CD4-positive, alpha-beta T cell treated with Interleukin-2 at 100 ng/mL for 4 hours (primary cell): Measurements from ENCODE around the gene GRIN1.

Experiments used
- DNase-seq: peaks from one replicate; pipeline ENCODE4 v3.0.0-alpha.2; 2020; ENCODE audit warnings: low spot score

GRIN1 gene

GRCh38 chr9:137138722-137139467 lies at the start of gene GRIN1:
Gene GRIN1, plus strand, starts transcription at chr9:137139154. Its CDS starts 333 bp downstream, at chr9:137139487.
- DNase-seq, result peak; percentile 15

DNA sequence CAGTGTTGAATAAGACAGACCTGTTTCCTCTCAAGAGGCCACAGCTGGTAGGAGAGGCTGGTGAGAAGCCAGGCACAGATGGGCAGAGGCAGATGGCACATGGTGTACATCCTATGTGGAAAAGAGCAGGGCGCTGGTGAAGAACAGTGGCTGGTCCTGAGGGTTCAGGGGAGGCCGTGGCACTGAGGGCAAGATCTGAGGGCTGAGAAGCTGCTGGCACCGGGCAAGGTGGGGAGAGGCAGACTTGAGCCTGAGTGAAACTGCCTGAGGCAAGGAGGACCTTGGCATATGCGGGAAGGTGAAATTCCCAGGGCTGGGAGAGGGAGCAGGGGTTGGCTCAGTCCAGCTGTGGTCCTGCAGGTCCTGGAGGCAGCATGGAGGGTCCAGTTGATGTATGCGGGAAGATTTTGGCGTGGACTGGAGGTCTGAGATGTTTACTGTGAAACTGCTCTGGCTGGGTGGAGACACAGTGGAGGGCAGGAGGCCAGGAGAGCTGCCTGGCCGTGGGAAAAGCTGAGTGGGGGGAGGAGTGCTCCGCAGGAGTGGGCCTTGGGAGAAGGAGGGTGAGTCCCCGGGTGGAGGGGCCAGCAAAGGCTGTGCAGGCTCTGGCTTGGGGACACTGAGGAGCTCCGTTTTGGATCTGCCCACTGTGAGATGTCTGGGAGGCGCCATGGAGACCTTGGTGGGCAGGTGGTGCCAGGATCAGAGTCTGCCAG lies 49.6 kb upstream of the GRIN1 start:
- no peak for DNase-seq

DNA sequence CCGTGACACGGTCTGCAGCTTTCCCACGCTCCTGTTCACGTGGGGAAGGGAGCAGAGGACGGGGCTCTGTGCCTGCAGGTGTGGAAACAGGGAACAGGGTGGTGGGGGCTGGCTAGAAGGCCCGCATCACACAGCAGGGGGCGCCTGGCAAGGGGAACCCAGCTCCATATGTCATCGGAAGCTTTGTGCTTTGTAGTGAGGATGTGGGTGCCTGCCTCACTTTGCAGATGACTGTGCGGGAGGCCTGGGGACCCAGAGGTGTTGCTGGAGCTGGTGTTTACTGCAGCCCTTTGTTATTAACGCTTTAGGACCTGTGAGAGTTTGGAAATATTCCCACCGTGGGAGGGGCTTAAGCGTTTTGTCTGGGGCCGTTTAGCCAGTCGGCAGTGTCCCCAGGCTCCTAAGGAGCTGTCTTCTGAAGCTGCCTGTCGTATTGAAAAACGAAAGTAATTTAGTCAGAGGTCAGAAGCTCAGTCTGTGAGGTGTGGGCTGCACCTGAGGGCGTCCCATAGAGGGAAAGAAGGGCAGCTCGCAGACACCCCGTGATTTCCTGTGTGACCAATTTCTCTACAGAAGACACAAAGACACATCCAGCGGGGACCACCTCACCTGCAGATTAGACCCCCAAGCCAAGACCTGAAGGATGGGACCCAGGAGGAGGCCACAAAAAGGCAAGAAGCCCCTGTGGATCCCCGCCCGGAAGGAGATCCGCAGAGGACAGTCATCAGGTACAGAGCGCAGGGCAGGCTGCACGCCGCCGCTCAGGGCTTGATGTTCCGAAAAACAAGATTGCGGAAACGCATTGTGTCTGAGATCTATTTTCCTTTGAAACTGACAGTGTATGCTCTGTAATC lies 43.1 kb upstream of the GRIN1 start:
- peak; percentile 87 for DNase-seq

DNA sequence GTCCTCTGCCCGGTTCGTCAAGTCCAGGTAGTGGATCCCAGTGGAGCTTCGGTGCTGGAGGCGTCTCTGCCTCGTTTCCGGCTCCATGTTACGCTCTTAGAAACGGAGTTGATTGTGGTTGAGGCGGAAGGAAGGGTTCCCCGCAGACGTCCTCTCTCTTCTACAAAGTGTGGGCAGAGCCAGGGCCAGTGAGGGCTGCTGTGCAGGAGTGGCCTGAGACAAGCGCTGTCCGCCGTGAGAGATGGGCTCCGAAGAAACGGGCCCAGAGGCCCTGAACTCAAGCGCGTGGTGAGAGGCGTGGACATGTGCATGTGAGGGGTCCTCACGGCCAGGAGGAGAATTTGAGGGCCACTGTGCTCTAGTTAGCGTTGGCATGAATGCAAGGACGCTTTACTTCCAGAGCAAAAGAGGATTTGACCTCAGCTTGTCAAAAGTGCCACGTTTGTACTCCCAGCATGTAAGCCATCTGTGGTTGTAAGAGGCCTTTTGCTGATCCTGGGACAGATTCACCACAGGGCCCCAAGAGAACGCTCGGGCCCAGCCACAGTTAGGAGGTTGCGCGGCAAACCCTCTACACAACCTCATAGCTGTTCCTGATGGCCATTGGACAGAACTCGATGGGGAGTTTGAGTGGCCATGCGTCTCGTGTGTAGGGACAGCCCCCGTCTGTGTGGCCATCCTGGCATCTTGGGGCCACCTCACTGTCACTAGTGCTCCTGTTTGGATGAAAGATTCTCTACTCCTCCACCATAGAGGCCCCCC lies 42.0 kb upstream of the GRIN1 start:
- no peak for DNase-seq

GRCh38 chr9:137097761-137098462 lies 41.0 kb upstream of the GRIN1 start:
- DNase-seq, result no peak

DNA sequence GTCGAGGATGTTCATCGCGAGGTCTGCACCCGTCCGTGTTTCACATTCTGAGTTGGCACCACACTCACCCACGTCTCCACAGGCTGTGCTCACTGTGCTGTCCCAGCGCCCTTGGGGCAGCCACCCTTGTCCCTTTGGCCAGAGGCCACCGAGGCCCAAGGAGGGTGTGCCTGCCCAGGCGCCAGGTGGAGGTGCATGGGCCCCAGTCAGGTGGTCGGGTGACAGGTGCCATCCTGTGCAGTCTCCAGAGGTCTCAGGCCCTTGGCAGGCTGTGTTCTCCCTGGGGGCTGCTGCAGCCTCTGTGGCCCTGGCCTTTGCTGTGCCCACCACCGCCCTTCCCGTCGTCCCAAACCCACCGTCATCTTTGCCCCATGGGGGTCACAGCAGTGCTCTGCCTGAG lies 39.7 kb upstream of the GRIN1 start:
- DNase-seq, result no peak

DNA sequence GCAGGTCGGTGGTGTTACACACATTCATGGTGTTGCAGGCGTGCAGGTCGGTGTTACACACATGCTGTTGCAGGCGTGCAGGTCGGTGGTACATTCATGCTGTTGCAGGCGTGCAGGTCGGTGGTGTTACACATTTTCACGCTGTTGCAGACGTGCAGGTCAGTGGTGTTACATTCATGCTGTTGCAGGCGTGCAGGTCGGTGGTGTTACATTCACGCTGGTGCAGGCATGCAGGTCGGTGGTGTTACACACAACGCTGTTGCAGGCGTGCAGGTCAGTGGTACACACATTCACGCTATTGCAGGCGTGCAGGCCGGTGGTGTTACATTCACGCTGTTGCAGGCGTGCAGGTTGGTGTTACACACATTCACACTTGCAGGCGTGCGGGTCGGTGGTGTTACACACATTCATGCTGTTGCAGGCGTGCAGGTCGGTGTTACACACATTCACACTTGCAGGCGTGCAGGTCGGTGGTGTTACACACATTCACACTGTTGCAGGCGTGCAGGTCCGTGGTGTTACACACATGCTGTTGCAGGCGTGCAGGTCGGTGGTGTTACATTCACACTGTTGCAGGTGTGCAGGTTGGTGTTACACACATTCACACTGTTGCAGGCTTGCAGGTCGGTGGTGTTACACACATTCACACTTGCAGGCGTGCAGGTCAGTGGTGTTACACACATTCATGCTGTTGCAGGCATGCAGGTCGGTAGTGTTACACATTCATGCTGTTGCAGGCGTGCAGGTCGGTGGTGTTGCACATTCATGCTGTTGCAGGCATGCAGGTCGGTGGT lies 35.6 kb upstream of the GRIN1 start:
- no peak for DNase-seq

GRCh38 chr9:137105814-137106661 lies 32.9 kb upstream of the GRIN1 start:
- no peak for DNase-seq

- DNase-seq, result no peak
These were observed 32.2 kb upstream of the GRIN1 start for GRCh38 chr9:137106662-137107250.

DNA sequence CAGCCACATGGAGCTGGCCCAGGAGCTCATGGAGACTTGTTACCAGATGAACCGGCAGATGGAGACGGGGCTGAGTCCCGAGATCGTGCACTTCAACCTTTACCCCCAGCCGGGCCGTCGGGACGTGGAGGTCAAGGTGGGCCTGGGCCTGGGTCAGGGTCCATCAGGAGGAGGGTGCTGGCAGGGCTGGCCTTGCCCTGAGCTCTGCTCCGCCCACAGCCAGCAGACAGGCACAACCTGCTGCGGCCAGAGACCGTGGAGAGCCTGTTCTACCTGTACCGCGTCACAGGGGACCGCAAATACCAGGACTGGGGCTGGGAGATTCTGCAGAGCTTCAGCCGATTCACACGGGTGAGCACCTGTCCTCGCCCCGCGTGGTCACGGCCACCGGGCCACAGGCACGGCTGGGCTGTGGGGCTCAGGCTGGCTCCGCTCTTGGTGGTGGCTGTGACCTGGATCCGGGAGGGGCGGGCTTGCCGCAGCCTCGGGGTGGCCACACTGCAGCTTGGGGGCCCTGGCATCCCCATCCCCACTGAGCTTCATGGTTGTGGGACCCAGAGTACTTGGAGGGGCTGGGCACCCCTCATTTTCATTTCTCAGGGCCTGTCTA lies 31.5 kb upstream of the GRIN1 start:
- no peak for DNase-seq

DNA sequence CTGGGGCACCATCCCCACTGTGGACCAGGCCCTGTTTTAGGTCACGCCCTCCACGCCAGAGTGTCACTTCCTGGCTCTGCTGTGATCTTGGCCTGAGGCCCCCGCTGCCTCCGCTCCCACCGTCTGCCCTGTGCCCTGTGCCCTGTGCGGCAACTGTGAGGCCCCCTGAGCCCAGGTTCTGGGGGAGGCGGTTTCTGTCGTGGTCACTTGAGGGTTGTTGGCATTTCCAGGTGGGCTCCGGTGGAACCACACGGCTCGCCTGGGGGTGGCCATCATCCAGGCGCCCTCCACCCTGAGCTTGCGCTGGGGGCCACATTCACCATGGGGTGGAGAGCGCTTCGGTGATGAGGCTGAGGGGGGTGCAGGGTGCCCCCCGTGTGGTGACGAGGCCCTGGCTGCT lies 31.0 kb upstream of the GRIN1 start:
- no peak for DNase-seq

- DNase-seq, result no peak
These were observed 30.2 kb upstream of the GRIN1 start for GRCh38 chr9:137108608-137109249.

DNA sequence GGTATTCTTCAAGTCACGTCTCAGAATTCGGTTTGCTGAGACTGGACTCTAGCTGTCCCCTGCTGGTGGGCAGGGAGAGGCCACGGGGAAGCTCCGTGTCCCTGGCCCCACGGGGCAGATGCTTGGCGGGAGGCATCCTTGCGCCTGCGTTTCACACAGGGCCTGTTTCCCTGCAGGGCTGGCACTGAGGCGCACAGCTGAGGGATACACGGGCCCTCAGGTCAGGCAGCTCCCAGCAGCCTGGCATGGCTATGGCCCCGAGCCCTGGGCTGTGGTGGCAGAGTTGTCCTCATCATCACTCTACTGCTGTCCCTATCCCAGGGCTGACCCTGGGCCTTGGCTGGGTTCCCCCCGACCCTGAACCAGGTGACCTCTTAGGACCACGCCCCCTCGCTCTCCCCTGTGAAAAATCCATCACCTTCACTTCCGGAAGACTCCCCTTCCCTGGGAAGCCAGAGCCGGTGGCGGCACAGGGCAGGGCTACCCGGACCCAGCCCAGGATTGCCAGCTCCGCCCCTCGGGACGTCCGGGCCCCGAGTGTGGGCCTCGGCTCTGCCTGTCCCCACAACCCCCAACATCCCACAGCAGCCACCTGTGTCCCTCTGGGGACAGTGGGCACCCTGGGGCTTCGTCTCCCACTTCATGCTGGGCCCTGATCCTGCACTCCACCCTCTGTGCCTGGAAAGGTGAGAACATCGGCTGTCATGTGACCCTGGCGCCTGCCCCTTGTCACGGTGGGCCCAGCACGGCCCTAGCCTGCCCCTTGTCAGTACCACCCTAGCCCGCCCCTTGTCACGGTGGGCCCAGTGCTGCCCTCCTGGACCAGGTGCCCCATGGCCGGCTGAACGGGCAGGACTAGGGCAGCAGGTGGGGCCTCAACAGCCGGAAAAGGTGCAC lies 29.5 kb upstream of the GRIN1 start:
- no peak for DNase-seq

DNA sequence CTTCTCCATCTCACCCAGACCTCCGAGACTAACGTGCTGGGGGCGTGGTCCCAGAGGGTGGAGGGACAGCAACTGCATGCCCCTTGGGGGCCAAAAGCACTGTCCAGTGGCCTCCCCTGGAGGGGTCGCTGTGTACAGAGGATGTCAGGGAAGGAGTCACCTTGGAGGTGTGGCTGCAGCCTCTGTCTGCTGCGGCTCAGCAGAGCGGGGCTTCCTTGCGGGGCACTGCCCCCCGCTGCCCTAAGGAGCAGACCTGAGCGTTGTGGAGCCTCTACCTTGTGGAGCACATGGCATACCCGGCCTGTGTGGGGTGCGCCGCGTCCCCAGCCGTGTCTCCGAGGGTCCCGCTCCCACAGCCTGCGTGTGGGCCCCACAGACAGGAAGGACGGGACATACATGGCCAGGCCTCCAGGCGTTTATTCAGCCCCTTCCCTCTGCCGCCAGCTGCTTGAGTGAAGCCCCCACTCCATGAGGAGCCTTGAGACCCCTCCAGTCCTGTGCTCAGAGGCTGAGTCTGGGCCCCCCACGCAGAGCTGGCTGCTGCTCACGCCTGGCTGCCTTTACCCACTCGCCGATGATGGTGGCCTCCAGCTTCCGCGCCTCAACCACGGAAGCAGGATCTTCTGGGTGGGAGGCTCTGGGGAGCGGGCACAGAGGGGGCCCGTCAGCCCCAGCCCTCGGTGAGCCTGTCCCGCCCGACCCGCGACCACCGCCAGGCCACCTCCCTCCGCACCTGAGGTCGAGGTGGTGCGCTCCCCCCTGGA lies 28.6 kb upstream of the GRIN1 start:
- no peak for DNase-seq

- DNase-seq, result no peak
These were observed 27.8 kb upstream of the GRIN1 start for GRCh38 chr9:137110911-137111787.
